Activated naive CD8-positive, alpha-beta T cell treated with anti-CD3 and anti-CD28 coated beads, Interleukin-2, amount 10 ng/mL, durations not matched to agents 7 days and 5 days (primary cell): ENCODE measurements around the gene RBMY1A1. TPM values are rescaled to one million over a fixed set of nuclear protein-coding genes. Genes with fewer than 3 reads are reported as not detected.
"Not testable (repeated sequence)": the region's sequence is repeated elsewhere in the genome, so short reads cannot be mapped to it uniquely, and the experiment has no call there.

Source experiments
- ATAC-seq: fragments of 150-1000 bp; cut with Tn5 transposase; one replicate; pipeline ENCODE4 v1.10.0; 2021; ENCODE audit warnings: low read depth, moderate library complexity
- POLR2A ChIA-PET: fragments of 350-600 bp; sonication (Branson Sonifier 250); formaldehyde crosslinking; loops from one replicate; lab custom pipeline; 2021; ENCODE audit warnings: antibody characterized with exemption; lab: Charles Lee
- DNase-seq: peaks from one replicate; pipeline ENCODE4 v3.0.0; 2021
- H3K27ac Mint-ChIP-seq: one replicate; pipeline ENCODE4 v1.8.0; 2022; ENCODE audit warnings: mild to moderate bottlenecking, mixed read lengths
- H3K27me3 Mint-ChIP-seq: one replicate; pipeline ENCODE4 v1.8.0; 2022; ENCODE audit warnings: mild to moderate bottlenecking, moderate library complexity, mixed read lengths
- H3K36me3 Mint-ChIP-seq: one replicate; pipeline ENCODE4 v1.8.0; 2021; ENCODE audit warnings: mild to moderate bottlenecking, mixed read lengths
- H3K4me1 Mint-ChIP-seq: one replicate; pipeline ENCODE4 v1.8.0; 2021; ENCODE audit warnings: mixed read lengths
- H3K4me3 Mint-ChIP-seq: one replicate; pipeline ENCODE4 v1.8.0; 2022; ENCODE audit warnings: mild to moderate bottlenecking, moderate library complexity, mixed read lengths
- H3K9me3 Mint-ChIP-seq: one replicate; pipeline ENCODE4 v1.8.0; 2021; ENCODE audit warnings: mixed read lengths
- total RNA-seq, 2 experiments: library from RNA; stranded (reverse); gene quantifications; one replicate each; pipeline ENCODE4 v1.2.3, GENCODE V29; 2021

The RBMY1A1 gene
- total RNA-seq = not detected

DNA sequence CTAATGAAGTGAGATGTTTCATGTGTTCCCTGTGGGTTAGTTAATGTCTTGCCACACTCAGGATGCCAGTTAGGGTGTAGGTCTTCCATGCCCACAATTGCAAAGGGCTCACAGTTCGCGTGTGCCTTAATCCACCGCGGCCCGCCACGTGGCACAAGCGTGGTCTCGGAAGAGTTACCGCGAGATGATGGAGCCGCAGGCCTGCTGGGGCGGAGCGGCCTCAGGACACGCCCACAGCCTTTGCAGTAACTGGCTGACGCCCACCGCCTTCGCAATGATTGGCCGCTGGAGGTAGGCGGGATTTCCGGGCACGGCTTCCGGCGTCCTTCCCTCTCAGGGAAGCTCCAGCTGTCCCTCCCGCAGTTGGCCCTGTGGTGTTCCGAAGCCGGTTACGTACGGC, at the start of gene RBMY1A1:
Gene RBMY1A1 (plus strand): TSS at position 301 of the 400 bp plus-strand sequence. CDS start 2,013 bp downstream, outside the sequence.
- ATAC-seq, H3K4me1 Mint-ChIP-seq, H3K27me3 Mint-ChIP-seq, H3K9me3 Mint-ChIP-seq, POLR2A ChIA-PET, DNase-seq, H3K4me3 Mint-ChIP-seq, H3K36me3 Mint-ChIP-seq, H3K27ac Mint-ChIP-seq: not testable (repeated sequence)

DNA sequence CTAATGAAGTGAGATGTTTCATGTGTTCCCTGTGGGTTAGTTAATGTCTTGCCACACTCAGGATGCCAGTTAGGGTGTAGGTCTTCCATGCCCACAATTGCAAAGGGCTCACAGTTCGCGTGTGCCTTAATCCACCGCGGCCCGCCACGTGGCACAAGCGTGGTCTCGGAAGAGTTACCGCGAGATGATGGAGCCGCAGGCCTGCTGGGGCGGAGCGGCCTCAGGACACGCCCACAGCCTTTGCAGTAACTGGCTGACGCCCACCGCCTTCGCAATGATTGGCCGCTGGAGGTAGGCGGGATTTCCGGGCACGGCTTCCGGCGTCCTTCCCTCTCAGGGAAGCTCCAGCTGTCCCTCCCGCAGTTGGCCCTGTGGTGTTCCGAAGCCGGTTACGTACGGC, 23.6 kb upstream of the RBMY1A1 start, which contains the start of gene RBMY1B:
Gene RBMY1B (plus strand): TSS at position 301 of the 400 bp plus-strand sequence. CDS start 2,013 bp downstream, outside the sequence.
- H3K27ac Mint-ChIP-seq, H3K36me3 Mint-ChIP-seq, POLR2A ChIA-PET, H3K27me3 Mint-ChIP-seq, H3K9me3 Mint-ChIP-seq, H3K4me3 Mint-ChIP-seq, H3K4me1 Mint-ChIP-seq, ATAC-seq, DNase-seq: not testable (repeated sequence)

DNA sequence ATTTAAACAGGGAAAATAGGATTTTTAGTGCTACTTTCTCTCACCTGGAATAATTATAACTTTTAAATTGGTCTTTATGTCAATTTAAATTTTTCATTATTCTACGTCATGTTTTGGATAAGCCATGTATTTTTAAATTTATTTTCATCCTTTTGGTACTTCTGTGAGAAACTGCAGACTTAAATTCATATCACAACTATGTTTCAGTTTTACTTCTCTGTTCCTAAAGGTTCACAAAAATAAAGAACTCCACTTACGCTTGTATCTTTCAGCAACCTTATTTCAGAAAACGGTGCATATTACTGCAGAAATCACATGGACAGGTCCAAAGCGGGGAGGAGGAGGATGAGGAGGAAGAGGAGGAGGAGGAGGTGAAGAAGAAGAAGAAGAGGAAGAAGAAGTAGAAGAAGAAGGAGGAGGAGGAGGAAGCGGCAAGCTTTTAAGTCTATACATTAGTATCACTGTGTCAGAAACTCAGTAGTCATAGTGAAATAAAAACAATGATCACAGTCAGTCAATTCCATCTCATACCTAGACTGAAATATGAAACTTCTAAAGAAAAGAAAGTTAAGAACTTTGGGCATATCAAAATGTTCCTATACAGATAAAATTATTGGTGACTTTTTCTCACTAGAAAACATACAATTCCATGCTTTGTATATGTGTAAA, 24.8 kb downstream of the RBMY1A1 start:
- H3K27ac Mint-ChIP-seq, H3K9me3 Mint-ChIP-seq, H3K4me3 Mint-ChIP-seq, H3K27me3 Mint-ChIP-seq, DNase-seq, POLR2A ChIA-PET, H3K4me1 Mint-ChIP-seq, ATAC-seq, H3K36me3 Mint-ChIP-seq: not testable (repeated sequence)

DNA sequence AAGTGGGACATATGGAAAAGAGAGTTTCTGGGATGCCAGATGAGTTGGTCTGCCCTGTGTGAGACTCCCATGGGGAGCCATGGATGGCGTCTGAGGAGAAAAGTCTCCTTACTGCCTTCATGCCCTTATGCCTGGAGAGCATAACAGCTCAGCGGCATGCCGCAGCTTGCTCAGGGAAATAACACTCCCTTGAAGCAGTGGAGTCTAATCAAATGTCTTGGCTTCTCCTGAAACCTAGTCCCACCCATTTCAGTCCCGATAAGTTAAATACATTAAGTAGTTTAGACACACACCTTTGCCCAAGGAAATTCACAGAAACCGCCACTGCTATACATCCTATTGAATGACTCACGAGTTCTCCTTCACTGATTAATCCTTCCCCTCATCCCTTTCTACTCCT, 50.8 kb downstream of the RBMY1A1 start:
- no peak for ATAC-seq
- Mint-ChIP-seq H3K27me3 (no peaks in the 10 kb centered on the region), H3K9me3 (no peaks in the 10 kb centered on the region), H3K4me3 (no peak overlapping the region), H3K36me3 (no peaks in the 10 kb centered on the region), H3K27ac (no peak overlapping the region), H3K4me1 (no peaks in the 10 kb centered on the region)
- POLR2A ChIA-PET = no interaction called here
- DNase-seq = no peak

DNA sequence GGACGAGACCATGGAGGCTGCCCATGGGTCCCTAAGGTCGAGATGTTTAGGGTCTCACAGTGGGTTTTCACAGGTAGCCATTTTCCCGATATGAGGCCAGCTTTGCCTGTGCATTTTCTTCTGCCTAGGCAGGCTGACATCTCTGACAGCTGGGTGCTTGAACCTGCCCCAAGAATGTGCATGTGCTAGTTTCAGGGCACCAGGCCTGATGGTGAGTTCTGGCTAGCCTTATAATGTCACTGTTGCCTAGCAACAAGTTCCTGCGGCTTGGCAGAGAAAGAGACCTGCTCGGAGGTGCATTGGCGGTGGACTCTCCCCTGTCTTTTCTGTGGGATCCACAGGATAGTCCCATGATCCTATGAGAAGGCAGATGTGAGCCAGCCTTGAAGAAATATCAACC, 51.8 kb downstream of the RBMY1A1 start:
- H3K27ac Mint-ChIP-seq, H3K36me3 Mint-ChIP-seq, H3K27me3 Mint-ChIP-seq, H3K4me3 Mint-ChIP-seq, H3K4me1 Mint-ChIP-seq, POLR2A ChIA-PET, DNase-seq, ATAC-seq, H3K9me3 Mint-ChIP-seq: not testable (repeated sequence)

DNA sequence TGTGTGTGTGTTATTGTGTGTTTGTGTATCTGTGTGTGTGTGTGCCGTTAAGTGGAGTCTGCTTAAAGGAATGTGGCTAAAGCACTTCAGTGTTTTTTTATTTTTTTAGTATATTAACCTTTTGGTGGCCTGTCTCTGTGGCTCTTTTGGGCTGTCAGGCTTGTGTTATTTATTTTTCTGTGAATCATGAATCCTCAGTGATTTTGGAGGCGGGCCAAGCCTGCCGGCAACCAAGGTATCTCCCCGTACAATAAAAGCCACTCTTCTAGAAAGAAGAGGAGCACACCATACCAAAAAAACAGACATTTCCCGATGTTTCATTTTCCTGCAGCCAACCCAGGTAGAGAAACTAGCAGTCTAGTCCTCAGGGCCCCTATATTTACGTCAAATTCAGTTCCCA, 57.4 kb downstream of the RBMY1A1 start:
- H3K4me3 Mint-ChIP-seq = no peak overlapping the region
- POLR2A ChIA-PET = no interaction called here
- no peaks in the 10 kb centered on the region for H3K36me3 Mint-ChIP-seq
- no peaks in the 10 kb centered on the region for H3K27me3 Mint-ChIP-seq
- H3K4me1 Mint-ChIP-seq = no peaks in the 10 kb centered on the region
- no peak for ATAC-seq
- H3K27ac Mint-ChIP-seq = no peak overlapping the region
- no peaks in the 10 kb centered on the region for H3K9me3 Mint-ChIP-seq
- no peak for DNase-seq

DNA sequence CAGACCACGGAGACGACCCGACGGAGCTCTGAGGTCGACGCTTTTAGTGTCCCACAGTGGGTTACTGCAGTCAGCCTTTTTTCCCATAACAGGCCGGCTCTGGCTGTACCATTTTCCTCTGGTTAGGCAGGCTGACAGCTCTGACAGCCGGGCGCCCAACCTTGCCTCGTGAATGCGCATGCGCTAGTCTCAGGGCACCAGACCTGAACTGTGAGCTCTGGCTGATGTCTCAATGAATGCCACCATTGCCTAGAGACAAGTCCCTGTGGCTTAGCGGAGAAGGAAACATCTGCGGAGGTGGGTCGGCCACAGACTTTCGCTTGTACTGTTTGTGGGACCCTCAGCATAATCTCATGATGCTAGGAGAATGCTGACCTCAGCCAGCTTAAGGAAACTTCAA, 61.6 kb downstream of the RBMY1A1 start:
- H3K36me3 Mint-ChIP-seq, H3K27me3 Mint-ChIP-seq, DNase-seq, ATAC-seq, H3K4me3 Mint-ChIP-seq, H3K27ac Mint-ChIP-seq, POLR2A ChIA-PET, H3K9me3 Mint-ChIP-seq, H3K4me1 Mint-ChIP-seq: not testable (repeated sequence)

Other genes starting within 250 kb of the RBMY1A1 start
- gene RBMY1B, start 23.5 kb upstream of the RBMY1A1 start, total RNA-seq = not detected